ENCODE results near the gene CDH15. TPM values are rescaled to one million over a fixed set of nuclear protein-coding genes. Genes with fewer than 3 reads are reported as not detected.

Gene CDH15
- total RNA-seq, 1 donor from 2014 or later: 0.27 TPM

DNA sequence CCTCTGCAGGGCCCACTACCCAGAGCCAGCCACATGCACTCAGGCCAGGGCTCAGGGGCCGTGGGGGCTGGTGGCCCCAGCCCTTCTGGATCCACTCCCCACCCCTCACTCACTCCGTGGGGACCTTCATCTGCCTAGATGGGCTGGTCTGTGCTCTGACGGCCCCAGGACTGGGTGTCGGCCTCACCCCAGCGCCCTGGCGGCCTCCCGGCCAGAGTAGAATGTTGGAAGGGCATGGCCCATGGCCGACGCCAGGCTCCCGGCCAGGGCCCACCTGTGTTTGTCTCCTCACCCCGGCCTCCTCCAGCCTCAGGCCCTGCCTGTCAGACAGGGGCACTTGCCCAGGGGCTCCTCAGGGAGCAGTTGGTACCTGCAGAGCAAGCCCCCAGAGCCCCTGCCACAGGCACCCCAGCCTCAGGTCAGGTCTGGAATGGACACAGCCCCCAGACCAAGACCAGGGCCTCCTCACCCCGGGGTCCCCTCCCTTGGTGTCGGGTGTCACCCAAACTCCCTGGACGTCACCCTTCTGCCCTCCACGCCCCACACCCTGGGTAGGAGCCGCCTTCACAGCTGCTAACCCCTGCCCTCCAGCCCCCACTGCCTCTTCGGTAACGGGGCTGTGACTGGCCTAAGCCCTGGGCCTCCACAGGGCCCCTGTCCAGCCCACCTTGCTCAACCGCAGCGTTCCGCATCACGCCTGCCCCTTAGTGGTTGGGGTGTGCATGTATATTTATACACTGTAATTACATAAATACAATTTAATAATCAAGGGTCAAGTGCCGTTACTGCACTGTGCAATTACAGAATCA lies 3.0 kb upstream of the CDH15 start:
- DNase-seq (ENCODE audit: low spot score): no peak
- intact Hi-C loops (cut with DNase I): loop anchor here (5.0 kb wide), 2 partner anchors 356 to 426 kb away; partner anchors contain the start of gene APRT

DNA sequence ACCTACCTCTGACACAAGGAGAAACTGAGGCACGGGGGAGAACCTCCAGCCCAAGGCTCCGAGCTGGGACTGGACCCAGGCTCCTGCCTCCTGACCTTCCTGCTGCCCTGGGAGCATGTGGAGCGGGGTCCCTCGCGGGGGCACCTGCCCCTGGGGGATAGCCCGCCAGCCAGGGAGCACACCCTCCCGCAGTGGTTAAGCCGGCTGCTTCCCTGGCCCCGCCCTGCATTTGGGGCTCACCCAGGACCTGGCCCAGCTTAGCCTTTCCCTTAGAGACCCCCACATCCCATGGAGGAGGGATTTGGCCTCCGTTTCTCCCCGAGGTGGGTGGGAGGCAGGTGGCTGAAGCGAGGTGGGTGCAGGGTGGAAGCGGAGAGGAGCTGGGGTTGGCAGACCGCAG lies 1.8 kb upstream of the CDH15 start:
- intact Hi-C loops (cut with DNase I): loop anchor here (5.0 kb wide), 2 partner anchors 357 to 427 kb away; partner anchors contain the start of gene APRT
- DNase-seq (ENCODE audit: low spot score): no peak

DNA sequence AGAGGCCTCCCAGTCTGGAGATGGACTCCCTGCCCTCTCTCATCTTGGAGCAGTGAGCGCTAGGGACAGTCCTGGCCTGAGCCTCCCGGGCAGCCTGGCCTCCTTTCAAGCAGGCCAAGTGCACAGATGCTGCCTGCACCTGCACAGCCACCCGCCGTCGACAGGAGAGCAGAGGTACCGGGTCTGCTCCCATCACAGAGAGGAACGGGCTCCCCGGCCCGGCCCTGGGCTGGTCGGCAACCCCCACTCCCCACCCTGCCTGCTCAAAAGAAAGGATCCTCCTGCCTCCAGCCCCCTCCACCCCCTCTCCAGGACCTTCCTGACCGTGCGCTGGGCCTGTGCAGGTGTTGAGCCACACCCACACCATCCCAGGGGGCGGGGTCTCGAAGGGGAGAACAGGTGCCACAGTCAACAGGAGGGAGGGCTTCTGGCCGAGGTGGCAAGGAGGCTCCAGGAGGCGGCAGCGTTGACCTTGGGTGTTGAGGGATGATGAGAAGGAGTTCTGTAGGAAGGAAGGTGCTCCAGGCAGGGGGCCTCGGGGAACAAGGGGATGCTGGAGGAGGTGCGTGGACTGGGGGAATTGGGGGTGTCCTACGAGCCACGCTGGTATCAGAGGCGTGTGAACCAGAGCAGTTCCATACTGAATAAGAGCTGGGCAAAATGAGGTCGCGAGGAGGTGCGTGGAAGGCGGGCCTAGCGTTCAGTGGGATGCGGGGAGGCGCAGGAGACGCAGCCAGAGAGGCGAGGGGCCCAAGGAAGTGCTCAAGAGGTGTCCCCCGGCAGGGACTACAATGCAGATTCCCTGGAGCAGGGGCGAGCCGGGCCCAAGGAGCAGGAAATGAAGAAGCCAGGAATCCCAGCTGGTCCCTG lies 967 bp upstream of the CDH15 start:
- intact Hi-C loops (cut with DNase I): no loop called here
- DNase-seq (ENCODE audit: low spot score): no peak

DNA sequence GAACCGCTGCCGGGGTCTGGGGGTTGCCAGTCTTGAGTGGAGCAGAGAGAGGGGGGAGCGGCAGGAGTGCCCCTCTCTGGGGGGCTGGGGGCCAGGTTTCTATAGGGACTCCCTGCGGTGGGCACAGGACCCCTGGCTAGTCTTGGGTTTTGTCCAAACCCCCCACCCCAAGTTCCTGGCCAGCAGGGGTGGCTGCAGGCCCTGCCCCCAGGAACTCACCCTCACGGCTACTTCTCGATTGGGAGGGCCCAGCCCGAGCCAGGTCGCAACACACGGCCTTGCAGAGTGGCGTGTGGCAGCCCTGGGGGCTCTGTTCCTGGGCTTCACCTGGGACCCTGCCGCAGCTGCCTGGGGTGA lies 601 bp downstream of the CDH15 start:
- intact Hi-C loops (cut with DNase I): no loop called here
- no peak for DNase-seq (ENCODE audit: low spot score)

DNA sequence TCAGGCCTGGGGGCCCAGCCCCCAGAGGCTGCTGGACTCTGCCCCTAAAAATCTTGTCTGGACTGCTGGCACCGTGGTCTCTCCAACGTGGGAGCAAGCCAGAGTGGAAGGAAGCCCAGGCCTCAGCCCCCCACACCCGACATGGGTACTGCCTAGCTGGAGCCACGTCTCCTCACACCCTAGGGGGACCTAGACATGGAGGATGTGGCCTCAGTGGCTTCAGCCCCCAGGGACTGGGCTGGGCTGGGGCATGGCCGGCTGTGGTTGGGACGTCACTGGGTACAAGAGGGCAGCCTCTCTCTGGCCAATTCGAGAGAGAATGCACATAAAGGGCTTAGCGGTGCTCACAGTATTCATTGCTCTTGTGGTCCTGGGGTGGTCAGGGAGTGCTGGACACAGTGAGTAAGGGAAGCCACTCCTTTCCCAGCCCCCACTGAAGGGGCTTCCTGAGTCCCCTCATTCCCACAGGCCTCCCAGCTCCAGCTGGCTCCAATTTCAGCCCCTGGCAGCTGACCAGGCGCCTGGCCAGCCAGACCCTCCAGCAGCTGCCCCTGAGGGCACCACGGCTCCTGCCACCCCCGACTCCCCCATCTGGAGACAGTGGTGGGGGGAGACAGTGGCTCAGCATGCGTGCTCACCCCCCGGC lies 1.1 kb downstream of the CDH15 start:
- no peak for DNase-seq (ENCODE audit: low spot score)
- intact Hi-C loops (cut with DNase I): no loop called here

DNA sequence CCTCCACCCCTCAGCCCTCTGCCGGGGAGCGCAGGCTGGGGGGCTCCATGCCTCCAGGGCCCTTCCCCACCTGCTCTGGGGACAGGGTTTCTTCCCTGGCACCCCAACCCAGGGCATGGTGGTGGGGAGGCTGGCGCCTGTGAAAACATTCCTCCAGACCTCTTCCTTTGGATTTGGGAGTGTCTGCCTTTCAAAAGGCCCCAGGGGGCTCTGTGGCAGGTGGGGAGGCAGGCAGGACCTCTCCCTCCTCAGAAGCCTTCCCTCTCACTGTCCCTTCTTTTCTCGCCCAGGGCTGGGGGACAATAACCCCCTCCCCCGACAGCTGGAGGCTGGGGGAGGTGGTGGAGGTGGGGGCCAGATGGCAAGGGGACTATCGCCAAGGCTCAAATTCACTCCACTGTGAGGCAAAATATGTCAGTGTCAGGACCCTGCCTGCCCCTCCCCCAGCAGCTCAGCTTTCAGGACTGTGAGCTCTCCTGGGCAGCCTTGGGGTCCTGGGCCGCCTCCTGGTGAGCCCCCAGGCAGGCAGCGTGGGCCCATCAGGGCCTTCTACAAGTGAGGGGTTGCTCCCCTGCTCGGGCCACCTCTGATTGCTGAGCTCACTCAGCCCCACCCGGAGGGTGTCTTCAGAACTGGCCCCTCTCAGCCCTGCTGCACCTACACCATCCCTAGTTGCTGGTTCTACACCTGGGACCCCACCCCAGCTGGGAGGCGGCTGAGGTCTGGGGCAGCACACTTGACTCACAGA lies 1.8 kb downstream of the CDH15 start:
- DNase-seq (ENCODE audit: low spot score): no peak
- intact Hi-C loops (cut with DNase I): no loop called here

DNA sequence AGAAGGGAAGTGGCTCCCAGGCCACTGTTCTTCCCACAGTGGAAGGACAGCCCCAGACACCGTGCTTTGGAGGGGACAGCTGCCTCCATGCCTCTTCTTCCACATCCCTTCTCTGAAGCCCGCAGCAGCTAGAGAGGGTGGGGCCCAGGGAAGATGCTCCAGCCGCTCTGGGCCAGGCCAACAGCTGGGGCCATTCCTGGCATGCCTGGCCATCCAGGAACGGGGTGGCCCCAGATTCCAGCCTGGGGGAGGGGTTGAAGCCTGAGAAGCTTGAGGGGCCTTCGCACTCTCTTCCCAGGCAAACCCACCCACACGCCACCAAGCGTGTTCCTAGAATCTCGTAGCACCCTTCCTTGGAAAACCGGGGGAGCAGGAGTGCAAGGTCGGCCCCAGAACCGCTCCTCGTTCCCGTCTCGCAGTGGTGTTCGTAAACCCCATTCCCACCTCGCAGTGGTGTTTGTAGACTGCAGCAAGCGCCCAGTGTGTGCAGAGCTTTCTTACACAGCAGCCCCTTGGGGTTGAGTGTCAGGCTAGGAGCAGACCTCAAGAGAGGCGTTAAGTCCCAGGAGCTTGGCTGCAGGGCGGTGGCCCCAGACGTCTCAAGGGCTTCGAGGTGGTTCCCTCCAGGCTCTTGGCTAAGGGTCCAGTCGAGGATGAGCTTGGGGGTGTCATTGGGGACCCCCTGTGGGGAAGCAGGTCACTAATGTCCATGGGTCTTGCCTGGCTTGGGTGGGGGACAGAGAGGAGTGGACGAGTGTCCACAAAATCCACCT lies 2.7 kb downstream of the CDH15 start:
- DNase-seq (ENCODE audit: low spot score): no peak
- intact Hi-C loops (cut with DNase I): no loop called here

DNA sequence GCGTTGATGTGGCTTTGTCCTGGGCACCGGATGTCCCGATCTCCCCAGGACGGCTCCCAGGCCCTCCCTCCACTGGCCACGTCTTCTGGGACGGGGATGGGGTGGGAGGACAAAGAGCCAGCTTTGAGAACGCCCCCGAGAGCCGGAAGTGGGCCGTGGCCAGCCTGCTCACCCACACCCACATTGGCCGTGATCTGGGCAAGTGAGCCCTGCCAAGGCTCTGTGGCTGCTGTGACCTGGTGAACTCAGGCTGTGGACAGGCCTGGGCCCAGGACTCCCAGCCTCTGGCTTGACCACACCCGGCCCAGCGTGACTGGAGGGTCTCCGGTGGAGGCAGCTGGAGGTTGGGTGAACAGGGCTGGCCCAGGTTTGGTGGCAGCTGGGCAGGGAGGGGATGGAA lies 3.3 kb downstream of the CDH15 start:
- intact Hi-C loops (cut with DNase I): no loop called here
- DNase-seq (ENCODE audit: low spot score): no peak

DNA sequence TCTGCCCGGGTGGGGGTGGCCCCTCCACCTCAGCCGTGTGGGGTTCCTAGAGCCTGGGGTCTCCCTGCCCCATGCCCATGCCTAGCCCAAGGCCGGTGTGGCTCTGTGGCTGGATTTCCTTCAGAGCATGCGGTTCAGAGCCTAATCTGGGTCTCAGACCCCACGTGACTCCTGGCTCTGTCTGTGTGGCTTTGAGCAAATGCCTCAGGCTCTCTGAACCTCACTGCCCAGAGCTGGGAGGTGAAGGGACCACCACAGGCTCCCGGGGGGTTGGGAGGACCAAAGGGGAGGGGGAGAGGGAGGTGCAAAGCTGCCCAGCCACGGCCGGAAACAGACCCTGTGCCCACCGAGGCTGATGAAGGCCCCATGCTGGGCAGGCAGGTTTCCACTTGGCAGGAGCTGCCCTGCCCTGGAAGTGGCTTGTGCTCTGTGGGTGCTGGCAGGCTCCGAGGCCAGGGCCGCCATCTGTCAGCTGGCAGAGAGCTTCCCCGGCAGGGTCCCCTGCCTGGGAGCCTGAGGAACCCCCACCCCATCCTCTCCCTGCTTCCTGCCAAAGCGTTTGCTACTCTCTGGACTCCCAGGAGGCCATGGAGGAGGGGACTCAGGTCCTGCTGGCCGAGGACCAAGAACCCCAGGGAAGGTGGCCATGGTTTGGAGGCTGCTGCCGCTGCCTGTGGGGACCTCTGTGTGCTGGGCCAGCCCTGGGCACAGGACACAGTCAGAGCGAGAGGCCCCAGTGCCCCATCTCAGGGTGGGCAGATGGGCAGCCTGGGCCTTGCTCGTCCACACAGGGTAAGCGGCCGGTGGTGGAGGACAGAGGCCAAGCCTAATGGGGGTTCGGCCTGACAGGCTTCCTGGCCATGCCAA lies 4.0 kb downstream of the CDH15 start:
- DNase-seq (ENCODE audit: low spot score): no peak
- intact Hi-C loops (cut with DNase I): no loop called here

DNA sequence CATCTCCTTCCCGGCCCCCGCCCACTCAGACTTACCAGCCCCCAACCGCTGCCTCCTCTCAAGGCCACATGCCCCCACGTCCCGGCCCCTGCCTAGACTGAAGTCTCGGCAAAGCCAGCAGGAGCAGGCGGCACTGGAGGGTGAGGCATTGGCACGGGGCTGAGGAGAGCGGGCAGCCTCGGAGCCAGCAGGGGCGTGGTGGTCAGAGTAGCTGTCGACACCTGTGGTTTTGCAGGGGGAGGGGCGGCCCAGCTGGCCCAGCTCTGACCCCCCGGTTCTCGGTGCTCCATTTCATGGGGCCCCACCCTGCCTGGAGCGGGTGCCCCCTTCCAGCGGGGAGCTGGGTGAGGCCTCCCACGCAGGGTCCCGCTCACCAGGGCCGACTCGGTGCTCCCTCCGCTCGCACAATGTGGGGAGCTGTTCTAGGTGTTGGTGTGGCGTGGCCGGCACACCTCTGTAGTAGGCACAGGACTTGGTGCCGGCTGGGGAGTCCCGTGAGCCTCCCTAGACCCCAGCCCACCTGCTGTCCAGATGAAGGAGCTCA lies 4.7 kb downstream of the CDH15 start:
- intact Hi-C loops (cut with DNase I): no loop called here
- DNase-seq (ENCODE audit: low spot score): no peak

DNA sequence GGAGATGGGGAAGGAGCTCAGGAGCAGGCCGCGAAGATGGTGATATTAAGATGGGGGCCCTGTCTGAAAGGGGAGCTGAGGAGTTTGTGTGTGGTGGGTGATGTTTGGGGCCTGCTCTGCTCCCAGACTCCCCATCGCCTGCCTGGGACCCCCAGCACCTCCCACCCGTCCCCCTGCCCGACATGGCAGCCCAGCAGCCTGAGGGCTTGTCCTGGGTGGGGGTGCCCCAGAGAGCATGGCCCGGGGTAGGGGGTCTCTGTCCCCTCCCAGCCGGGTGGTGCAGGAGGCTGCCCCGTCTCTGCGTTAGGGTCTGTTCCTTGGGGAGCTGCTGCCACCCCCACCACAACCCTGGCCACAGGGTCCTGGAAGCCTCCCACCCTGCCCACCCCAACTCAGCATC lies 5.2 kb downstream of the CDH15 start:
- DNase-seq (ENCODE audit: low spot score): no peak
- intact Hi-C loops (cut with DNase I): no loop called here

DNA sequence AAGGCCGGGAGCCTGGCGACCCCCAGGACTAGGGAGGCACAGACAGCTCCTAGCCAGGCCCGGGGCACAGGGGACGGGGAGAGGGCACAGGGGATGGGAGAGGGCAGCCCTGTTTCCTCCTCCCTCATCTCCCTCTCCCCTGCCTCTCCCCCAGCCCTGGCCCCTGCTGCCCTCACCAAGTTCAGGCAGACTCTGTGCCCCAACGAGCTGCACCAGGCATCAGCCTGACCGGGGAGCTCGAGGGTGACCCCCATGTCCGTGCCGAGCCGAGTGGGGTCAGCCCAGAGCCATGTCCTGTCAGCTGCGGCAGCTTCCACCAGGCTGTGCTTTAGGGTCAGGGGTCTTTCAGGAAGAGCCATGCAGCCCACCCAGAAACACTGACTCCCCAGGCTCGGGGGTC lies 6.0 kb downstream of the CDH15 start:
- no peak for DNase-seq (ENCODE audit: low spot score)
- intact Hi-C loops (cut with DNase I): no loop called here

DNA sequence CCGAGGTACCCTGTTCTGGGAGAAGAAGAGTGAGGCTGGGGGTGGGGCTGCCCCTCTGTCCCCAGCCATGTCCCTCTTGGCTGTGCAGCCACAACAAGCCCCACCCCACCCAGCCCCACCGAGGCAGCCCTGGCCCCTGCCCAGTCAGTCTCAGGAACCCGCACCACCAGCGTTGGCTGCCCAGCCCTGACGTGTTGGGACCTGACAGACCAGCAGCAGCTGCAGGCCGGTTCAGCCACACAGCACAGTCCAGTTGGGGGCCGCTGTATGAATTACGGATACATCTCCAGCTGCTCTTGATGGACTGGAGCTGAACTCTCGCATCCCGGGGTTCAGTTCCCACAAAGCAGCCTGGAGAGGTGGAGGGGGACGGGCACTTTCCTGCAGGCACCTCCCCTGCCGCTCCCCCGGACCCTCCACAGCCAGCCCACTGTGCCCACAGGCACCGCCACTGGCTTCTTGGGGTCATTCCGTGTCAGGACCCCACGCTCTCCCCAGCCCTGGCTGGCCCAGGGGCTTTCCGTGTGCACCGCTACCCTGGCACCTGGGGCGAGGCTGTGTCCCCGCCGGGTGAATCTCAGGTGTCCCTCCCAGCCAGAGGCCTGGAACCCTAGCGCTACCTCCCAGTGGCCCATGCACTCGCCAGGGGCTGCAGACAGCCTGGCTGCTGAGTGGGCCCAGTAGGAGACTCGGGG lies 7.1 kb downstream of the CDH15 start:
- DNase-seq (ENCODE audit: low spot score): no peak
- intact Hi-C loops (cut with DNase I): no loop called here

DNA sequence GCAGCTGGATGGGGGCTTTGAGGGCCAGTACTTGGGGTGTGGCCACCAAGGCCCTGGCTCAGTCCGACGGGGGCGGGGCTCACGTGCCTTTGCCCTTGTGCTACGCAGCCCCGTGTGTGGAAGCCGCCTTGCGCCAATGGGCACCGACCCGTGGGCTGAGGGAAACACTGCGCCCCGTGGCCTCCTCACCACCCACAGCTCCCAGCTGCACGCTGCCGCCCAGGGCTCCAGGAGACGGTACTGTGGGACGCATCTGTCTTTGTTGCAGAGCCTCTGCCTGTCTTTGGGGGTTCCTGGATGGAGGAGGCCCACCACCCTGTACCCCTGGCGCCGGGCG lies 7.6 kb downstream of the CDH15 start:
- intact Hi-C loops (cut with DNase I): no loop called here
- DNase-seq (ENCODE audit: low spot score): no peak

DNA sequence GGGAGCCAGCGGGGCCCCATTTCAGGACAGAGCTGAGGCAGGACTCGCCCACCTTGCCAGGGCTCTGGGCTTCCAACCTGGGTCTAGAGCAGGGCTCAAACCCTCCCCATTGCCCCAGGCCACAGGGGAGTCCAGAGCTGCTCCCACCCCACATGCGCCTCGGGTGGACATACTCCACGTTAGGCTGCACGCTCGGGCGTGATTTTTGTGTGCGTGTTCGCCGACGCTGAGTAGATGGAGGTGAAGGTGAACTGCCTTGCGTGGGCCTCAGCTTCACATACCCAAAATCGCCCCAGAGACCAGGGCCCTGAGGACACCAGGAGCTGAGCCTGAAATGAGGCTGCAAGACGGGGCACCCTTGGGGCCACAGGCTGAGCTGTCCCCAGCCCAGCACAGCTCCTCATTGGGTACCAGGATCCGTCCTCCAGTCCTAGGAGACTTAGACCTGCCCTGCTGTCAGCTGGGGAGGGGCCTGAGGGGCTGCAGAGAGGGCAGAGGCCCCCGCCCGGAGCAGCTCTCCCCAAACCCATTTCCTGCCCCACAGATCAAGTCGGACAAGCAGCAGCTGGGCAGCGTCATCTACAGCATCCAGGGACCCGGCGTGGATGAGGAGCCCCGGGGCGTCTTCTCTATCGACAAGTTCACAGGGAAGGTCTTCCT lies 8.2 kb downstream of the CDH15 start:
- DNase-seq (ENCODE audit: low spot score): no peak
- intact Hi-C loops (cut with DNase I): no loop called here

DNA sequence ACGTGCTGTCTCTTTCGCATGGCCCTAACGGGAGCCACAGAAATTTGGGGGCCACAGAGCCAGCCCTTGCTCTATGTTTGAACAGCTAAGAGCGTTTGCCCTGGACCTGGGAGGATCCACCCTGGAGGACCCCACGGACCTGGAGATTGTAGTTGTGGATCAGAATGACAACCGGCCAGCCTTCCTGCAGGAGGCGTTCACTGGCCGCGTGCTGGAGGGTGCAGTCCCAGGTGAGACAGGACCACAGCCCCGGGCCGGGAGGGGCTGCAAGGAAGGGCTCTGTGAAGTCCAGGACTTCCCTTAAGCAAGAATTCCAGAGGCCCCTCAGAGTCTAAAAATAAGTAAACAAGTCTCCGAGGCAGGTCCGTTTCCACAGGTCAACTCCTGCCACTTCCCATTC lies 11.9 kb downstream of the CDH15 start:
- intact Hi-C loops (cut with DNase I): no loop called here
- no peak for DNase-seq (ENCODE audit: low spot score)

Measured in cardiac septum (tissue), 1 donor.